K562 (cell line): ENCODE measurements around the gene SHF. TPM values are rescaled to one million over a fixed set of nuclear protein-coding genes. Genes with fewer than 3 reads are reported as not detected.

ENCODE experiments used
- BRD4 ChIP-seq: fragments of 200-600 bp; sonication (generic); IDR thresholded peaks from 2 replicates; pipeline ENCODE4 v1.6.1; 2017; ENCODE audit warnings: inconsistent platforms
- CBFA2T2 ChIP-seq: fragments of 450-650 bp; conservative IDR thresholded peaks from 2 replicates; pipeline ENCODE4 v1.6.1; 2017; ENCODE audit warnings: mild to moderate bottlenecking
- CBFA2T3 ChIP-seq: fragments of 450-650 bp; IDR thresholded peaks from 2 replicates; pipeline ENCODE4 v1.6.1; 2017
- CREM ChIP-seq: IDR thresholded peaks from 2 replicates; pipeline ENCODE4 v1.6.1; 2014; ENCODE audit warnings: antibody characterized with exemption, low read depth
- DLX4 ChIP-seq: fragments of 250-450 bp; sonication (Bioruptor Pico); IDR thresholded peaks from 2 replicates; pipeline ENCODE4 v1.6.1; 2021; ENCODE audit warnings: mild to moderate bottlenecking
- EWSR1 ChIP-seq: fragments of 450-650 bp; IDR thresholded peaks from 2 replicates; pipeline ENCODE4 v1.6.1; 2018; ENCODE audit warnings: borderline replicate concordance, mild to moderate bottlenecking, low read depth, moderate library complexity; ENCODE audit not compliant: partially characterized antibody
- IFI16 ChIP-seq: fragments of 250-450 bp; sonication (Bioruptor Pico); IDR thresholded peaks from 2 replicates; pipeline ENCODE4 v2.1.2; 2022; ENCODE audit warnings: mild to moderate bottlenecking, inconsistent platforms
- POLR3A ChIP-seq: IDR thresholded peaks from 2 replicates; pipeline ENCODE4 v1.6.1; 2011; ENCODE audit warnings: borderline replicate concordance, mild to moderate bottlenecking, moderate library complexity; ENCODE audit not compliant: insufficient read length, insufficient read depth; ENCODE audit errors: extremely low read depth
- PTRF ChIP-seq: fragments of 450-650 bp; IDR thresholded peaks from 2 replicates; pipeline ENCODE4 v1.6.1; 2016; ENCODE audit warnings: mild to moderate bottlenecking, missing genetic modification characterization, missing compliant biosample characterization
- SAFB2 ChIP-seq: fragments of 200-400 bp; formaldehyde crosslinking; IDR thresholded peaks from 2 replicates; pipeline ENCODE4 v1.6.1; 2018; ENCODE audit warnings: borderline replicate concordance, low read length, low read depth, moderate library complexity; ENCODE audit not compliant: severe bottlenecking
- SMARCC2 ChIP-seq: fragments of 450-650 bp; IDR thresholded peaks from 2 replicates; pipeline ENCODE4 v1.6.1; 2017; ENCODE audit warnings: antibody characterized with exemption, moderate library complexity, mild to moderate bottlenecking, low read depth
- ZBTB49 ChIP-seq: sonication (generic); formaldehyde crosslinking; IDR thresholded peaks from 2 replicates; pipeline ENCODE4 v1.8.0; 2022; ENCODE audit warnings: missing genetic modification reagents, mild to moderate bottlenecking, borderline replicate concordance
- ZNF197 ChIP-seq: fragments of 200-800 bp; sonication (Bioruptor generic); IDR thresholded peaks from 2 replicates; pipeline ENCODE4 v1.6.1; 2016; ENCODE audit warnings: low read depth, missing genetic modification characterization, missing compliant biosample characterization
- ZNF644 ChIP-seq: fragments of 200-800 bp; sonication (Bioruptor generic); IDR thresholded peaks from 2 replicates; pipeline ENCODE4 v1.6.1; 2016; ENCODE audit warnings: low read depth, missing genetic modification characterization, missing compliant biosample characterization
- ZNF740 ChIP-seq, 3 experiments: fragments of 200-800 bp in 1 of 3; sonication (Bioruptor generic) in 1 of 3; sonication (generic) in 1 of 3; formaldehyde crosslinking in 1 of 3; IDR thresholded peaks; 2 replicates each; pipeline versions ENCODE4 v1.6.1 to v1.8.0; 2016 to 2022; ENCODE audit warnings: mild to moderate bottlenecking in 2 of 3, missing compliant biosample characterization in 2 of 3, missing genetic modification characterization in 2 of 3, missing genetic modification reagents in 1 of 3
- polyA plus RNA-seq, 8 experiments: library from polyadenylated mRNA; depleted of rRNA in 4 of 8; stranded (reverse) in 5 of 8; unstranded in 3 of 8; fragments of >200 nt; fragmentation: Nextera tagmentation in 2 of 8; fragmentation: Illumina TruSeq in 1 of 8; extraction: Ambion mirVana in 2 of 8; extraction: Trizol in 1 of 8; gene quantifications; 2 replicates each; pipeline versions ENCODE4 v1.2.1 to v1.2.3, GENCODE V29; 2011 to 2014; ENCODE audit warnings: inconsistent platforms in 1 of 8, missing spikeins in 1 of 8
- total RNA-seq, 7 experiments: library from RNA; depleted of rRNA in 6 of 7; stranded (reverse); fragments of >200 nt in 6 of 7; fragmentation: Illumina TruSeq in 2 of 7; extraction: Trizol in 2 of 7; gene quantifications; 2 replicates each; pipeline versions ENCODE4 v1.2.1 to v1.2.3, GENCODE V29; 2011 to 2021; ENCODE audit warnings: low replicate concordance in 1 of 7
- TF ChIP-seq, protein P1 (sequence below), 2 experiments: fragments of 450-650 bp; IDR thresholded peaks; 2 replicates each; pipeline ENCODE4 v1.6.1; 2016

SHF gene
- total and polyA plus RNA-seq, 9 of the 15 experiments (the other 6 are each of a cell fraction or from before 2014, with no cell fraction given) = 0.51 to 2.2 (median 0.85) TPM; not detected in 2

- no peak for TF ChIP-seq ZBTB49 (CRISPR knock-in tag)
- no peak for TF ChIP-seq SMARCC2
- TF ChIP-seq SAFB2 = no peak
- TF ChIP-seq ZNF740 (CRISPR knock-in tag; IDR thresholded peaks at IDR 0.05) = no peak
- no peak for TF ChIP-seq ZNF740 (tag; IDR thresholded peaks at IDR 0.05)
- no peak for TF ChIP-seq PTRF (tag)
- TF ChIP-seq EWSR1 = no peak
- peak; percentile 9; the same call in 1 of the 2 replicates for TF ChIP-seq CREM
- peak; percentile 91 for TF ChIP-seq CBFA2T3
- no peak for TF ChIP-seq ZNF644 (tag)
- TF ChIP-seq BRD4 = no peak
- TF ChIP-seq IFI16 (CRISPR knock-in tag) = no peak
- TF ChIP-seq DLX4 (CRISPR knock-in tag) = no peak
- TF ChIP-seq POLR3A = no peak
- TF ChIP-seq, protein P1, sequence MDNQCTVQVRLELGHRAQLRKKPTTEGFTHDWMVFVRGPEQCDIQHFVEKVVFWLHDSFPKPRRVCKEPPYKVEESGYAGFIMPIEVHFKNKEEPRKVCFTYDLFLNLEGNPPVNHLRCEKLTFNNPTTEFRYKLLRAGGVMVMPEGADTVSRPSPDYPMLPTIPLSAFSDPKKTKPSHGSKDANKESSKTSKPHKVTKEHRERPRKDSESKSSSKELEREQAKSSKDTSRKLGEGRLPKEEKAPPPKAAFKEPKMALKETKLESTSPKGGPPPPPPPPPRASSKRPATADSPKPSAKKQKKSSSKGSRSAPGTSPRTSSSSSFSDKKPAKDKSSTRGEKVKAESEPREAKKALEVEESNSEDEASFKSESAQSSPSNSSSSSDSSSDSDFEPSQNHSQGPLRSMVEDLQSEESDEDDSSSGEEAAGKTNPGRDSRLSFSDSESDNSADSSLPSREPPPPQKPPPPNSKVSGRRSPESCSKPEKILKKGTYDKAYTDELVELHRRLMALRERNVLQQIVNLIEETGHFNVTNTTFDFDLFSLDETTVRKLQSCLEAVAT (IDR thresholded peaks at IDR 0.05) = no peak
- no peak for TF ChIP-seq ZNF197 (CRISPR knock-in tag)
- TF ChIP-seq CBFA2T2 = peak; percentile 89
Measured at GRCh38 chr15:45212493-45212892, 24.7 kb upstream of the SHF start (continued).
